ENCODE results near the gene ARTN.

The ARTN gene

GRCh38 chr1:43947874-43948437, 14.4 kb downstream of the ARTN start:
- DNase-seq: no peak

- DNase-seq: no peak
Measured at GRCh38 chr1:43949678-43950077, 16.1 kb downstream of the ARTN start.

- DNase-seq: no peak
Measured at GRCh38 chr1:43951021-43951985, 17.7 kb downstream of the ARTN start.

- DNase-seq: no peak
Measured at GRCh38 chr1:43952731-43953346, 19.2 kb downstream of the ARTN start.

GRCh38 chr1:43953361-43953760, 19.8 kb downstream of the ARTN start:
- no peak for DNase-seq

GRCh38 chr1:43954036-43954435, 20.4 kb downstream of the ARTN start:
- DNase-seq: no peak

- DNase-seq: no peak
Measured at GRCh38 chr1:43956234-43956633, 22.6 kb downstream of the ARTN start.

GRCh38 chr1:43957407-43958040, 23.9 kb downstream of the ARTN start:
- DNase-seq: no peak

GRCh38 chr1:43958351-43959255, 25.0 kb downstream of the ARTN start:
- no peak for DNase-seq

- DNase-seq: no peak
Measured at GRCh38 chr1:43960798-43961197, 27.2 kb downstream of the ARTN start.

- DNase-seq: no peak
Measured at GRCh38 chr1:43961692-43962091, 28.1 kb downstream of the ARTN start.

GRCh38 chr1:43962324-43962723, 28.7 kb downstream of the ARTN start:
- DNase-seq: no peak

GRCh38 chr1:43963006-43963405, 29.4 kb downstream of the ARTN start:
- no peak for DNase-seq

GRCh38 chr1:43963890-43964289, 30.3 kb downstream of the ARTN start:
- no peak for DNase-seq

GRCh38 chr1:43965316-43965715, 31.7 kb downstream of the ARTN start:
- no peak for DNase-seq

- no peak for DNase-seq
Measured at GRCh38 chr1:43968348-43968948, 34.8 kb downstream of the ARTN start.

GRCh38 chr1:43969416-43969745, 35.8 kb downstream of the ARTN start:
- no peak for DNase-seq

GRCh38 chr1:43969746-43970466, 36.3 kb downstream of the ARTN start, which contains the start of gene DPH2:
Gene DPH2 (plus strand): TSS chr1:43970010. CDS start chr1:43970176, 166 bp downstream.
- DNase-seq: peak; percentile 95

GRCh38 chr1:43970502-43970901, 36.9 kb downstream of the ARTN start:
- DNase-seq: no peak

GRCh38 chr1:43970911-43971310, 37.3 kb downstream of the ARTN start:
- no peak for DNase-seq

GRCh38 chr1:43971336-43971980, 37.9 kb downstream of the ARTN start:
- no peak for DNase-seq

All from activated CD8-positive, alpha-beta memory T cell treated with anti-CD3 and anti-CD28 coated beads for 24 hours (primary cell).